Measurements from ENCODE around the gene SLC9A3.
A peak's percentile ranks its signal among the peaks of the same experiment; 100 is the strongest.

The SLC9A3 gene

DNA sequence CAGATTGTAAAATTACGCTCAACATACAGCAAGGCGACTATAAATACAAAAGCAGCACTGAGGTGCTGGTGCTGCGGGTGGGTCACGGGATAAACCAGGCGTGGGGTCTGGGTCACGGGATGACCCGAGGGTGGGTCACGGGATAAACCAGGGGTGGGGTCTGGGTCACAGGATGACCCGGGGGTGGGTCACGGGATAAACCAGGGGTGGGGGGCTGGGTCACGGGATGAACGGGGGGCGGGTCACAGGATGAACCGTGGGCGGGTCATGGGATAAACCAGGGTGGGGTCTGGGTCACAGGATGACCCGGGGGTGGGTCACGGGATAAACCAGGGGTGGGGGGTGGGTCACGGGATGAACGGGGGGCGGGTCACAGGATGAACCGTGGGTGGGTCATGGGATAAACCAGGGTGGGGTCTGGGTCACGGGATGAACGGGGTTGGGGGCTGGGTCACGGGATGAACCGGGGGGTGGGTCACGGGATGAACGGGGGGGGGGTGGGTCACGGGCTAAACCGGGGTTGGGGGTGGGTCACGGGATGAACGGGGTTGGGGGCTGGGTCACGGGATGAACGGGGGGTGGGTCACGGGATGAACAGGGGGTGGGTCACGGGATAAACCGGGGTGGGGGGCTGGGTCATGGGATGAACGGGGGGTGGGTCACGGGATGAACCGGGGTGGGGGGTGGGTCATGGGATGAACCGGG, 30.2 kb upstream of the SLC9A3 start:
- peak; percentile 22 for DNase-seq

- peak; percentile 18 for DNase-seq
Observed at GRCh38 chr5:553874-554273, 29.6 kb upstream of the SLC9A3 start.

- no peak for DNase-seq
Observed at GRCh38 chr5:551406-551805, 27.2 kb upstream of the SLC9A3 start.

- no peak for DNase-seq
Observed at GRCh38 chr5:549229-549628, 25.0 kb upstream of the SLC9A3 start.

DNA sequence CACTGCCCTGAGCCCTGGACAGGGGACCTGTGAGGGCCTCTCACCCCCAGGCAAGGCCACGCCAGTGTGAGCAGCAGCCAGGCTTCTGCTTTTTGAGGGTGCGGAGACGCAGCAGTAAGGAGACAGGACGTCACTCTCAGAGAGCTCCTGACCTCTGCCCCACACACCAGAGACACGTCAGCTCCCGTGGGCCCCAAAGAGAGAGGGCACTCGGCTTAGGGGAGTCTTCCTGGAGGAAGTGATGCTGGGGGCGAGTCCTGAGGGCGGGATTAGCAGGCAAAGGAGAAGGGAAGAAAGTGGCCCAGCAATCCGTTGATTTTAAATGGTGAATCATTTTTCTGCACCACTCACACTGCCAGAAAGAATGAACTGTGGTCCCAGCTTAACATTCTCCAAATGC, 24.0 kb upstream of the SLC9A3 start:
- DNase-seq, result no peak

DNA sequence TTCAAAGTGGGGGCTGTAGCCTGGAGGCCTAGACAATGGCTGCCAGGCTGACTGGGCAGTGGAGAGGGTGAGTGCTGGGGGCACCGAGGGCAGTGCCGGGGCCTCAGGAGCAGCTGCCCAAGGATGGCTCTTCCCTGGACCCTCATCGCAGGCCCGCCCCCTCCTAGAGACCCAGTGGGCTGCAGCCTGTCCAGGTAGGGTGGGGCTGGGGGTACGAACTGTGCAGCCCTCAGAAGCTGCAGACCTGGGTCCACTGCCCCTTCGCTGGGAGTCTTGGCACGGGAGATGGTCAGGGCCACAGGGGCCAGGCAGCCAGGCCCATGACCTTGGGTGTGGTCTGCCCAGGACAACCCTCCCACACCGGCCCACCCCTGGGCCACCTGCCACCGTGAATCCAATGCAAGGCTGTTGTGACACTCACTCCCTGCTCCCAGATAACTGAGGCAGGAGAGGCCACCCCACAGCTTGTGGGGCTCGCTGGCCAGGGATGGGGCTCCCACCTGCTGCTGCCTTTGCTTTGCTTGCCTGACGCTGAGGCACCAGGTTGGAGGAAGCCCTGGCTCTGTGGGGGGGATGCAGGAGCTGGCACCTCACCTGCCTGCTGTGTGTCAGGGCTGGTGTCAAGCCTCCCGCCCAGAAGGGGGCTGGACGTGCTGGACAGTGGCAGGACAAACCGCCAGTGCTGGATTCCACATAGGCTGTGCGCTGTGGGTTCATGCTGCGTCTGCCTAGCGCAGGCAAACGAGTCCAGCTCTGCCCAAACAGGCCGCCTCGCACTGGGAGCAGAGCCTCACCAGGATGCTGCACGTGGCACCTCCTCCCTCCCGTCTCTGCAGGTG, 23.1 kb upstream of the SLC9A3 start:
- no peak for DNase-seq

- DNase-seq, result no peak
Observed at GRCh38 chr5:546376-546908, 22.2 kb upstream of the SLC9A3 start.

- no peak for DNase-seq
Observed at GRCh38 chr5:545641-546375, 21.6 kb upstream of the SLC9A3 start.

DNA sequence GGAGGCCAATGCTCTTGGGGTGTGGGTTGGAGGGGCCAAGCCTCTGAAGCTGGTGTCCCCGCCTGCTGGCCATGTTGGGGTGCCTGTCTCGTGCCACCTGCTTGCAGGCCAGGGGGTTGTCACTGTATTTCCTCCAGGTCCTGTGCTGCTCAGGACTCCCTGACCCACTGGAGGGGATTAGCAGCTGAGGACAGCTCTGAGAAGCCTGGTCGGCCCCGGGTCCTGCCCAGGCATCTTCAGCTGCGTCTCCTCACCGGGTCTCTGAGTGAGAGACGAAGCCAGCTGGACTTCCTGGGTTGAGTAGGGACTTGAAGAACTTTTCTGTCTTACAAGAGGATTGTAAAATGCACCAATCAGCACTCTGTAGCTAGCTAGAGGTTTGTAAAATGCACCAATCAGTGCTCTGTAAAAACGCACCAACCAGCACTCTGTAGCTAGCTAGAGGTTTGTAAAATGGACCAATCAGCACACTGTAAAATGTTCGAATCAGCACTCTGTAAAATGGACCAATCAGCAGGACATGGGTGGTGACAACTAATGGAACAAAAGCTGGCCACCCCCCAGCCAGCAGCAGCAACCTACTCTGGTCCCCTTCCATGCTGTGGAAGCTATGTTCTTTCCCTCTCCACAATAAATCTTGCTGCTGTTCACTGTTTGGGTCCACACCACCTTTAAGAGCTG, 20.6 kb upstream of the SLC9A3 start:
- no peak for DNase-seq

DNA sequence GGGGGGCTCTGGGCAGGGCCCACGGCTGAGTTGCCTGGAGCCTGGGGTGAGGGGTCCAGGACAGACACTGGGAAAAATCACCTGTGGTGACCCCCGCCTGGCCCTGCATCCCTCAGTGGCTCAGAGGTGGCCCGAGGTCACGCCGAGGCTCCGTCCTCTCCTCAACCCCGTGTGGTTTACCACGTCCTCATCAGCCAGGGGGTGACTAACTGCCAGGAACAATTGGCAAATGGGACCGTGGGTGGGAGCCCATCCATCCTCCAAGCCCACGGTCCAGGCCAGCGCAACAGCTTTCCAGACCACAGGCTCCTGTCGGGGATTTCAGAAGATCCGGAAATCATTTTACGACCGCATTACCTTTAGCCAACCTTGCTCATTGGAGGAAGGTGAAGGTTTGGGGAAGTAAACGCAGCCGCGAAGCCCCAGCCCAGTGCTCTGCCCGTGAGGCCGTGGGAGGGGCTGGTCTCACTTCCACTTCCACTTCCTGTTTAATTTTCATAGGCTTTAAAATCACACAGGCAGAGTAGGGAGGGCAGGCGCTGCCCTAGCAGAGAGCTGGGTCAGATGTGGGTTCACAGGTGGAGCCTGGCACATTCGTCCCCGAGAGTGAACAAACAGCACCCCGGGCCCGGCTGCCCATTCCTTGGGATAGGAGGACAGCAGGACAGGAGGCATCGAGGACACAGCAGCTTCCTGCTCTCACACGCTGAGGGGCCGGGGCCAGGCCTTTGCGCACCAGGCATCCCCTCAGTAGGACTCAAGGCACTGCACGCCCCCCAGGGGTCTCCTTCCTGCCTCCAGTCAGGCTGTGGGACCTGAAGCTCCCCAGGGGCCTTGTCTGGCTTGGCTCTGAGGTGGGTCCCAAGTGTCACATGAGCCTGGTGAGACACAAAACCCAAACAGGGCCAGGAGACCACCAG, 19.8 kb upstream of the SLC9A3 start:
- no peak for DNase-seq

- no peak for DNase-seq
Observed at GRCh38 chr5:543351-543750, 19.1 kb upstream of the SLC9A3 start.

- DNase-seq, result no peak
Observed at GRCh38 chr5:542319-543311, 18.4 kb upstream of the SLC9A3 start.

- no peak for DNase-seq
Observed at GRCh38 chr5:541539-542318, 17.5 kb upstream of the SLC9A3 start.

- DNase-seq, result no peak
Observed at GRCh38 chr5:540906-541538, 16.8 kb upstream of the SLC9A3 start.

GRCh38 chr5:540071-540905, 16.0 kb upstream of the SLC9A3 start:
- DNase-seq, result no peak

- DNase-seq, result no peak
Observed at GRCh38 chr5:539469-540070, 15.3 kb upstream of the SLC9A3 start.

DNA sequence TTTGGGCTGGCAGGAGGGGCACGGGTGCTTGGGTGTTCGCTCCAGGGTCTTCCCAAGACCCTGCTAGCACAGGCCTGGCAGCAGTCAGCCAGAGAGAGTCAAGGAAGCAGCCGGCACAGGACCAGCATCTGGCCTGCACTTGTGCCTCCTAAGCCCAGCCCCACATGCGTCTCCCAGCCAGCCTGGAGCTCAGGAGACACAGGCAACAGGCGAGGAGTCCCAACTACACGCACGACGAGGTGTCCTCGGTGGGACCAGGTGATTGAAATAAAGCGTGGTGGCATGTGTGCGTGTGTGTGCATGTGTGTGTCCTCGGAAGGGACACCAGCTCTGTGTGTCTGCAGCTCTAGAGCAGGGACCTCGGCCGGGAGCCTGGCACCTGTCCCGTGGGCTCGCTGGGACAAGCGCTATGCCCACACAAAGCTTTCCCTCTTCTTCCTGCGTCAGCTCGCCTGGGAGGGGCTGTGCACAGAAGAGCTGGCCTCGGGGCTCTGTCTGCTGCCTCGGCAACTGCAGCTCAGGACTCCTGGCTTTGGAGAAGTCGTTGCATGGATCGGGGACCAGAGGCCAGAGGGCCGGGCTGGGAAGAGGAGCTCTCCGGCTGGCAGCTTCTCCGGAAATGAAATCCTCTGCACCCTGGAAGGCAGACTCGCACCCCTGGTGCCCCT, 14.7 kb upstream of the SLC9A3 start:
- DNase-seq, result no peak
